ENCODE results near the gene KCNG2. TPM values are rescaled to one million over a fixed set of nuclear protein-coding genes. Genes with fewer than 3 reads are reported as not detected.

Gene KCNG2
- total and polyA plus RNA-seq, 12 donors: 0.06 to 2.9 (median 0.50) TPM; not detected in 3

GRCh38 chr18:79770501-79770815, 27.3 kb upstream of the KCNG2 start:
- no peaks in the 10 kb centered on the region for H3K4me1 ChIP-seq (replicated peaks in 1 of 2)
- intact Hi-C loops (cut with DNase I): no loop called here
- no peaks in the 10 kb centered on the region for H3K9me3 ChIP-seq (replicated peaks in 1 of 3)
- 50 to 62% (median 56%) methylated on average over 6 to 11 of the region's 11 CpGs for WGBS, 4 donors
- no peak overlapping the region for H3K4me3 ChIP-seq
- DNase-seq: no peak
- TF ChIP-seq CTCF (IDR thresholded peaks at IDR 0.05) (no peak), POLR2A (IDR thresholded peaks at IDR 0.05) (no peak)
- H3K27me3 ChIP-seq: no peaks in the 10 kb centered on the region
- no peaks in the 10 kb centered on the region for H3K36me3 ChIP-seq (replicated peaks in 1 of 2)
- no peak overlapping the region for H3K27ac ChIP-seq

GRCh38 chr18:79770826-79771225, 26.9 kb upstream of the KCNG2 start:
- WGBS, 4 donors: 77 to 90% (median 89%) methylated on average over 7 to 23 of the region's 24 CpGs
- no peak overlapping the region for H3K4me3 ChIP-seq
- no peaks in the 10 kb centered on the region for H3K4me1 ChIP-seq (replicated peaks in 1 of 2)
- intact Hi-C loops (cut with DNase I): no loop called here
- H3K36me3 ChIP-seq (replicated peaks in 1 of 2): no peaks in the 10 kb centered on the region
- H3K9me3 ChIP-seq (replicated peaks in 1 of 3): no peaks in the 10 kb centered on the region
- H3K27me3 ChIP-seq: no peaks in the 10 kb centered on the region
- no peak for TF ChIP-seq POLR2A (IDR thresholded peaks at IDR 0.05)
- TF ChIP-seq CTCF (IDR thresholded peaks at IDR 0.05): no peak
- H3K27ac ChIP-seq: no peak overlapping the region
- DNase-seq: no peak

- TF ChIP-seq CTCF (IDR thresholded peaks at IDR 0.05) (no peak), POLR2A (IDR thresholded peaks at IDR 0.05) (no peak)
- Histone ChIP-seq H3K4me3 (no peak overlapping the region), H3K27me3 (no peaks in the 10 kb centered on the region), H3K4me1 (replicated peaks in 1 of 2) (no peaks in the 10 kb centered on the region), H3K27ac (no peak overlapping the region), H3K36me3 (replicated peaks in 1 of 2) (no peaks in the 10 kb centered on the region), H3K9me3 (replicated peaks in 1 of 3) (no peaks in the 10 kb centered on the region)
- WGBS, 4 donors: 62 to 76% (median 70%) methylated on average over 15 to 35 of the region's 35 CpGs
- no peak for DNase-seq
- intact Hi-C loops (cut with DNase I): no loop called here
Measured at GRCh38 chr18:79771446-79772107, 26.2 kb upstream of the KCNG2 start.

DNA sequence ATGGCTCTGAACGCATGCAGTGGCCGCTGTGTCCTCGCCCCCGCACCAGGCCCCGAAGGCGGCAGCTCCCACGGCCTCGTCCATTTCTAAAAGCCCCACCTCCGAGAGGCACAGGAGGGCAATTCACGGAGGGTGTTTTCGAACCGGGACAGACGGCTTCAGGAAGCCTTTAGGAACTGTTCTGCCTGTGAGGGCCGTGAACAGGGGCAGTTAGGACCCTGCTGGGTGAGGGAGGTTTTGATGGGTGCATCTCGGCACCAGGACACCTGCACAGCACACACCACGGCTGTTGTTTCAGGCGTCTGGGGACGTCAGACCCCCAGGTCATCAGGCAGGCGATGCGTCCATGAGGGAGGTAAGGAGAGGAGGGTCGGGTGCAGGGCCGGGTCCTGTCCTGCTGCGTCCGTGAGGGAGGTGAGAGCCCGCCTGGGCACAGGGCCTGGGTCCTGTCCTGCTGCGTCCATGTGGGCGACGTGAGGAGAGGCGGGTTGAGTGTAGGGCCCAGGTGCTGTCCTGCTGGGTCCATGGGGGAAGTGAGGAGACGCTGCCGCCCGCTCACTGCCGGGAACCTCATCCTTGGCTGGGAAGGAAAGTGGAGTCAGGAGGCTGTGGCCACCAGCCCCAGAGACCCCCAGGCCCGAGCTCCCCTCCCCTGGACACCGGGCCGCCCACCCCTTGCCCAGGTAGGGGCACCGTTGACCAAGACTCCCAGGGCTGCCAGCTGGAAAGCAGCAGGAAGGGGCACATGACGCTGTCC, 25.5 kb upstream of the KCNG2 start:
- Histone ChIP-seq H3K27ac (no peak overlapping the region), H3K27me3 (no peaks in the 10 kb centered on the region), H3K36me3 (replicated peaks in 1 of 2) (no peaks in the 10 kb centered on the region), H3K9me3 (replicated peaks in 1 of 3) (no peaks in the 10 kb centered on the region), H3K4me1 (replicated peaks in 1 of 2) (no peaks in the 10 kb centered on the region), H3K4me3 (no peak overlapping the region)
- no peak for TF ChIP-seq CTCF (IDR thresholded peaks at IDR 0.05)
- no peak for TF ChIP-seq POLR2A (IDR thresholded peaks at IDR 0.05)
- WGBS, 4 donors: 67 to 77% (median 74%) methylated on average over 30 to 38 of the region's 38 CpGs
- intact Hi-C loops (cut with DNase I): no loop called here
- no peak for DNase-seq
